ENCODE data around the gene ADGRF1. TPM values are rescaled to one million over a fixed set of nuclear protein-coding genes. Genes with fewer than 3 reads are reported as not detected.

ADGRF1 gene
- total and polyA plus RNA-seq, 12 donors = not detected

DNA sequence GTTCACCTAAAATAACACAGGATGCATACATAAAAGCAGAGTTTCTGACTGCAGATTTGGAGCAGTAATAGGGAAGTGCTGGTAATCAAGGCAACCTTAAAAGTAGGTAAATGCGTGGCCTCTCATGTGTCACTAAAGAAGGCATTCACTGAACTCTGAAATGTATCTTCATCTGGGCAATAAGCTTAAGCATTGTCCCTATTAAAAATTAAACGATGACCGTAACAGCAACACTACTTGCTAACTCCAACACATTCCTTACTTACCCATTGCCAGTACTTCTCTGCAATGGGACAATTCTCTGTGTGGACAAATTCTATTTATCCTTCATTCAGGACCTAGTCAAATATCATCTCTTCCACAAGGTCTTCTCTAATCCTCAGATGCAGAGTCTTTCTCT lies 19.9 kb downstream of the ADGRF1 start:
- DNase-seq = no peak
- no peak overlapping the region for H3K27ac ChIP-seq
- H3K9me3 ChIP-seq = no peaks in the 10 kb centered on the region
- no peak for ATAC-seq
- no peaks in the 10 kb centered on the region for H3K27me3 ChIP-seq
- 91 to 97% methylated on average over 3 of the region's 3 CpGs for WGBS, 2 donors
- intact Hi-C loops (cut with DNase I) = no loop called here
- TF ChIP-seq, protein P1, sequence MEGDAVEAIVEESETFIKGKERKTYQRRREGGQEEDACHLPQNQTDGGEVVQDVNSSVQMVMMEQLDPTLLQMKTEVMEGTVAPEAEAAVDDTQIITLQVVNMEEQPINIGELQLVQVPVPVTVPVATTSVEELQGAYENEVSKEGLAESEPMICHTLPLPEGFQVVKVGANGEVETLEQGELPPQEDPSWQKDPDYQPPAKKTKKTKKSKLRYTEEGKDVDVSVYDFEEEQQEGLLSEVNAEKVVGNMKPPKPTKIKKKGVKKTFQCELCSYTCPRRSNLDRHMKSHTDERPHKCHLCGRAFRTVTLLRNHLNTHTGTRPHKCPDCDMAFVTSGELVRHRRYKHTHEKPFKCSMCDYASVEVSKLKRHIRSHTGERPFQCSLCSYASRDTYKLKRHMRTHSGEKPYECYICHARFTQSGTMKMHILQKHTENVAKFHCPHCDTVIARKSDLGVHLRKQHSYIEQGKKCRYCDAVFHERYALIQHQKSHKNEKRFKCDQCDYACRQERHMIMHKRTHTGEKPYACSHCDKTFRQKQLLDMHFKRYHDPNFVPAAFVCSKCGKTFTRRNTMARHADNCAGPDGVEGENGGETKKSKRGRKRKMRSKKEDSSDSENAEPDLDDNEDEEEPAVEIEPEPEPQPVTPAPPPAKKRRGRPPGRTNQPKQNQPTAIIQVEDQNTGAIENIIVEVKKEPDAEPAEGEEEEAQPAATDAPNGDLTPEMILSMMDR (IDR thresholded peaks at IDR 0.05) = no peak
- no peak overlapping the region for H3K4me3 ChIP-seq
- no peaks in the 10 kb centered on the region for H3K36me3 ChIP-seq
- no peaks in the 10 kb centered on the region for H3K4me1 ChIP-seq

DNA sequence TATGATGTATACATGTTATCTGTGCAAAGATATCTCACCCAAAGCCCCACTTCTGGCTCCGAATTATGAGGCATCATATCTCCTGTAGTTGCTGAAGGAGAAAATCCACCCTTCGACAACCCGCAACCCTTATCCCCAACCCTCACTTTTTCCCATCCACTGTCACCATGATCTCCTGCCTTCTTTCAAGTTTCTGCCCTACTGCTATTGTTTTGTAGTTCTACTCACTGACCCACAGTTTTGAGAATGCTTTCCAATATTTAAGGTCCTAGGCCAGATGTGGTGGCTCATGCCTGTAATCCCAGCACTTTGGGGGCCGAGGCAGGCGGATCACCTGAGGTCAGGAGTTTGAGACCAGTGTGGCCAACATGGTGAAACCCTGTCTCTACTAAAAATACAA lies 22.2 kb downstream of the ADGRF1 start:
- 93 to 94% methylated on average over 5 of the region's 5 CpGs for WGBS, 2 donors
- Histone ChIP-seq H3K4me3 (no peak overlapping the region), H3K4me1 (no peaks in the 10 kb centered on the region), H3K36me3 (no peaks in the 10 kb centered on the region), H3K27ac (no peak overlapping the region), H3K27me3 (no peaks in the 10 kb centered on the region), H3K9me3 (no peaks in the 10 kb centered on the region)
- no peak for ATAC-seq
- DNase-seq = no peak
- TF ChIP-seq, protein P1 (IDR thresholded peaks at IDR 0.05) = no peak
- intact Hi-C loops (cut with DNase I) = no loop called here

DNA sequence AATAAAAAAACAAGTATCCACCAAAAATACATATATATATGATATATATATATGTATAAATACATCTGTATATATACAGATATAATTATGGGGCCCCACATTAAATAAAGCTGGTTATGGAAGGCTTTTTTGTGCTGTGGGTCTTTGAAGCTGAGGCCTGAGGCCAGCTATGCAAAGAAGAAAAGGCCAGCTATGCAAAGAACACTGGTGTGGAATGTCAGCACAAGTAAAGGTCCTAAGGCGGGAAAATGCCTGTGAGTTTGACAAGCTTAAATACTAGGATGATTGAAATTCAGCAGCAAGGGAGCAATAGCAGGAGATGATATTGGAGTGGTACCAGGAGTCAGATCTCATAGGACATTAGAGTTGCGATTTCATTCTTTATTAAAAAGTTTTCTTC lies 25.2 kb downstream of the ADGRF1 start:
- WGBS, 2 donors = 95 to 96% methylated on average over 2 of the region's 2 CpGs
- Histone ChIP-seq H3K36me3 (no peaks in the 10 kb centered on the region), H3K27me3 (peaks cover 0 to 8% (median 0%) of the 10 kb centered on the region in 7 donors), H3K9me3 (no peaks in the 10 kb centered on the region), H3K4me3 (no peak overlapping the region), H3K27ac (no peak overlapping the region), H3K4me1 (no peaks in the 10 kb centered on the region)
- ATAC-seq = no peak
- no peak for DNase-seq
- TF ChIP-seq, protein P1 (IDR thresholded peaks at IDR 0.05) = no peak
- intact Hi-C loops (cut with DNase I) = no loop called here

DNA sequence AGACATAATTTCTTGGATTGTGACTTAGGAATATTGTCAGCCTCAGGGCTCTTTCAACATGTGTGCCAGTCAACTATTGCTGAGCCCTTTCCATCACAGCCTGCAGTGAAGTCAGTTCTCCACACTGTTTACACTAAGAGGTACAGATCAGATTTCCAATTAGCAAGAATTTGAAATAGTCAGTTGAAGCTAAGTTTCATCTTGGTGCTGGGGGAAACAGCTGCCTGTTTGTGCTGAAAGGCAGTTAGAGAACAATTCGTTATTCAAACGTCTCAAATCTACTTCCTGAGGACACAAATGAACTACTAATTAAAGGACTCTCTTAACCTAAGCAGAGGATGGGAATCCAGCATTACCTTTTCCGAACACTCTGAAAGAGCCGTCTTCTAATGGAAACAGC lies 25.9 kb downstream of the ADGRF1 start:
- Histone ChIP-seq H3K9me3 (no peaks in the 10 kb centered on the region), H3K4me3 (no peak overlapping the region), H3K27ac (no peak overlapping the region), H3K36me3 (no peaks in the 10 kb centered on the region), H3K4me1 (no peaks in the 10 kb centered on the region), H3K27me3 (peaks cover 0 to 8% (median 0%) of the 10 kb centered on the region in 7 donors)
- 53 to 63% methylated on average over 4 of the region's 4 CpGs for WGBS, 2 donors
- intact Hi-C loops (cut with DNase I) = no loop called here
- no peak for ATAC-seq
- DNase-seq = no peak
- TF ChIP-seq, protein P1 (IDR thresholded peaks at IDR 0.05) = no peak

Measured in heart right ventricle (tissue), 16 donors.